GM13977 (cell line): ENCODE measurements around the gene UBE2L3.
"Not testable (repeated sequence)": the region's sequence is repeated elsewhere in the genome, so short reads cannot be mapped to it uniquely, and the experiment has no call there.

Experiments used
- DNase-seq: peaks from one replicate; pipeline ENCODE4 v3.0.0; 2012; ENCODE audit warnings: low spot score
- CTCF ChIP-seq: IDR thresholded peaks from 2 replicates; pipeline ENCODE4 v1.5.1; 2012; ENCODE audit warnings: mild to moderate bottlenecking, control low read depth; ENCODE audit not compliant: insufficient read depth; ENCODE audit errors: extremely low read depth, missing control alignments
- in situ Hi-C: fragments of 300-500 bp; cut with MboI; formaldehyde crosslinking; loops from one replicate; pipeline ENCODE4 v1.12.0; 2022; ENCODE audit warnings: low sequenced_read_pairs, low pct_unique_long_range_greater_than_20kb, mixed read lengths, inconsistent platforms; ENCODE audit not compliant: unreplicated experiment

Gene UBE2L3

GRCh38 chr22:21563912-21564311 lies 3.6 kb upstream of the UBE2L3 start:
- no peak for TF ChIP-seq CTCF
- DNase-seq: no peak
- in situ Hi-C loops: no loop called here

DNA sequence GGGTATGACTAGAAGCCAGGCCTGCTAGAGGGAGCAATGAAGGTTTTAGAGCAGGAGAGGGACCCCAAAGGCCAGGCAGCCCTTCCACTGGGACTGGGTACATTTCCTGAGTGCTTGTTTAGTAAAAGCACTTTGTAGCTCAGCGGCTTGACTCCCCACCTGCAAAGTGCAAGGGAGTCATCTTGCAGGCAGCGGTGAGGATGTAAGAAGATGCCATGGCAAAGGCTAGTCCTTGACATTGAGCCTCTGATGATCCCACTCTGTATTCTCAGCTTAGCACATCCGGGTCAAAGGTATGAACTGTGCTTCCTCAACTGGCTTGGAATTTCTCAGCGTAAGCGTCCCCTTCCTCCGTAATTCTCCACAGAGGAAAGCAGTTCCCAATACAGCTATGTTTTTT lies 3.1 kb upstream of the UBE2L3 start:
- no peak for DNase-seq
- no peak for TF ChIP-seq CTCF
- in situ Hi-C loops: no loop called here

- in situ Hi-C loops: no loop called here
- peak; percentile 42 for DNase-seq
- TF ChIP-seq CTCF: no peak
These were observed 997 bp downstream of the UBE2L3 start for GRCh38 chr22:21568347-21569075.

- DNase-seq, in situ Hi-C loops: not testable (repeated sequence)
These were observed 1.5 kb downstream of the UBE2L3 start for GRCh38 chr22:21569076-21569427.

DNA sequence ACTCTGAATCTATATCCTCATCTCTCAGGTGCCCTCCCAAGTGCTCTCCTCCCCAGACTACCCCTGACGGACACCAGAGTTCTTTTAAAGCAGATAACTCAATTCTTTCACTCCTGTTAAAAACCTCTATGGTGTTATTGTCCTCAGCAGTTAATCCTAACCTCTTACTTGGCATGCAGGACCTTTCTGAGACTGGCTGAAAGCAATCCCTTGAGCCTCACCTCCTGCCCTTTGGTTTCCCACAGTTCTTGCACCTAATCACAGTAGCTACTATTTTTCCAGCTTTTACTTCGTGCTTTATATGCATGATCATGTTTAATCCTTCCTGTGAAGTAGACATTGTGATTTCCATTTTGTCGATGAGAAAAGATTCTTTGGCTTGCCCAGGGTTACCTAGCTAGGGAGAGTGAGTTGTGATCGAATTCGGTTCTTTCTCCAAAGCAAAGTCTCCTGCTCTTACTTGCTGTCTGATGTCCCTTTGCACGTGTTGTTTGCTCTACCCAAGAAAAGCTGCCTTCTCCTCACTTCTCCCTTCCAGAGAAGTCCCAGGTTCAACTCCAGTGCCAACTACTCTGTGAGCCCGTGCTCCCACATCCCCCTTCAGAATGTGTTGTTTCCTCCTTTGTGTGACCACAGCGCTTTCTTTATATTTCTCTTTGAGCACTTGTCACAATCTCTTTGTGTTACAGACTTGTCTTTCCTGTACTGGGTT lies 2.1 kb downstream of the UBE2L3 start:
- DNase-seq: no peak
- in situ Hi-C loops: no loop called here
- no peak for TF ChIP-seq CTCF

- DNase-seq: no peak
- in situ Hi-C loops: no loop called here
- no peak for TF ChIP-seq CTCF
These were observed 2.9 kb downstream of the UBE2L3 start for GRCh38 chr22:21570398-21570797.

GRCh38 chr22:21571679-21572078 lies 4.2 kb downstream of the UBE2L3 start:
- TF ChIP-seq CTCF: no peak
- no peak for DNase-seq
- in situ Hi-C loops: no loop called here
